ENCODE results near the gene COL2A1. TPM values are rescaled to one million over a fixed set of nuclear protein-coding genes. Genes with fewer than 3 reads are reported as not detected.

COL2A1 gene
- total RNA-seq, 1 experiment from 2014 or later = 1.4 TPM

DNA sequence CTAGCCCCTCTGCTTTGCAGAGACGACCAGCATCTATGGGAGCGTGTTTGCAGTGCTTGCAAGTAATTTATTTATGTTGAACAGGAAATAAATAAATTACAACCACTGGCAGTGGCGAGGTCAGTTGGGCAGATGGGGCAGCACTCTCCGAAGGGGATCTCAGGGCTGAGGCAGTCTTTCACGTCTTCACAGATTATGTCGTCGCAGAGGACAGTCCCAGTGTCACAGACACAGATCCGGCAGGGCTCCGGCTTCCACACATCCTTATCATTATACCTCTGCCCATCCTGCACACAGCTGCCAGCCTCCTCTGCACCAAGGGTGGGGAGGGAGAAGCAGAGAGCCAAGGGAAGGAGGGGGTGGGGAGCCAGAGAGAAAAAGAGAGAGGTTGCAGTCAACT is 4.5 kb downstream of the COL2A1 start:
- in situ Hi-C loops (cut with HindIII; ENCODE audit: low pct_unique_long_range_greater_than_20kb, low sequenced_read_pairs) = no loop called here
- peaks cover 30% of the 10 kb centered on the region for H3K27me3 ChIP-seq (ENCODE audit: control insufficient read depth, insufficient read depth, low read length)
- DNase-seq (ENCODE audit: low read depth, low spot score) = no peak
- CTCF ChIA-PET = no interaction called here
- BruUV-seq (replicated peaks) = no TSS peak
- no peaks in the 10 kb centered on the region for H3K36me3 ChIP-seq (ENCODE audit: control insufficient read depth, insufficient read depth, low read length)
- ATAC-seq = no peak
- H3K4me3 ChIP-seq (ENCODE audit: low read depth in 2 of 2, low read length in 2 of 2) = no peak overlapping the region
- TF ChIP-seq, protein P1, sequence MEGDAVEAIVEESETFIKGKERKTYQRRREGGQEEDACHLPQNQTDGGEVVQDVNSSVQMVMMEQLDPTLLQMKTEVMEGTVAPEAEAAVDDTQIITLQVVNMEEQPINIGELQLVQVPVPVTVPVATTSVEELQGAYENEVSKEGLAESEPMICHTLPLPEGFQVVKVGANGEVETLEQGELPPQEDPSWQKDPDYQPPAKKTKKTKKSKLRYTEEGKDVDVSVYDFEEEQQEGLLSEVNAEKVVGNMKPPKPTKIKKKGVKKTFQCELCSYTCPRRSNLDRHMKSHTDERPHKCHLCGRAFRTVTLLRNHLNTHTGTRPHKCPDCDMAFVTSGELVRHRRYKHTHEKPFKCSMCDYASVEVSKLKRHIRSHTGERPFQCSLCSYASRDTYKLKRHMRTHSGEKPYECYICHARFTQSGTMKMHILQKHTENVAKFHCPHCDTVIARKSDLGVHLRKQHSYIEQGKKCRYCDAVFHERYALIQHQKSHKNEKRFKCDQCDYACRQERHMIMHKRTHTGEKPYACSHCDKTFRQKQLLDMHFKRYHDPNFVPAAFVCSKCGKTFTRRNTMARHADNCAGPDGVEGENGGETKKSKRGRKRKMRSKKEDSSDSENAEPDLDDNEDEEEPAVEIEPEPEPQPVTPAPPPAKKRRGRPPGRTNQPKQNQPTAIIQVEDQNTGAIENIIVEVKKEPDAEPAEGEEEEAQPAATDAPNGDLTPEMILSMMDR (IDR thresholded peaks at IDR 0.05) = no peak
- TF ChIP-seq, protein P2, sequence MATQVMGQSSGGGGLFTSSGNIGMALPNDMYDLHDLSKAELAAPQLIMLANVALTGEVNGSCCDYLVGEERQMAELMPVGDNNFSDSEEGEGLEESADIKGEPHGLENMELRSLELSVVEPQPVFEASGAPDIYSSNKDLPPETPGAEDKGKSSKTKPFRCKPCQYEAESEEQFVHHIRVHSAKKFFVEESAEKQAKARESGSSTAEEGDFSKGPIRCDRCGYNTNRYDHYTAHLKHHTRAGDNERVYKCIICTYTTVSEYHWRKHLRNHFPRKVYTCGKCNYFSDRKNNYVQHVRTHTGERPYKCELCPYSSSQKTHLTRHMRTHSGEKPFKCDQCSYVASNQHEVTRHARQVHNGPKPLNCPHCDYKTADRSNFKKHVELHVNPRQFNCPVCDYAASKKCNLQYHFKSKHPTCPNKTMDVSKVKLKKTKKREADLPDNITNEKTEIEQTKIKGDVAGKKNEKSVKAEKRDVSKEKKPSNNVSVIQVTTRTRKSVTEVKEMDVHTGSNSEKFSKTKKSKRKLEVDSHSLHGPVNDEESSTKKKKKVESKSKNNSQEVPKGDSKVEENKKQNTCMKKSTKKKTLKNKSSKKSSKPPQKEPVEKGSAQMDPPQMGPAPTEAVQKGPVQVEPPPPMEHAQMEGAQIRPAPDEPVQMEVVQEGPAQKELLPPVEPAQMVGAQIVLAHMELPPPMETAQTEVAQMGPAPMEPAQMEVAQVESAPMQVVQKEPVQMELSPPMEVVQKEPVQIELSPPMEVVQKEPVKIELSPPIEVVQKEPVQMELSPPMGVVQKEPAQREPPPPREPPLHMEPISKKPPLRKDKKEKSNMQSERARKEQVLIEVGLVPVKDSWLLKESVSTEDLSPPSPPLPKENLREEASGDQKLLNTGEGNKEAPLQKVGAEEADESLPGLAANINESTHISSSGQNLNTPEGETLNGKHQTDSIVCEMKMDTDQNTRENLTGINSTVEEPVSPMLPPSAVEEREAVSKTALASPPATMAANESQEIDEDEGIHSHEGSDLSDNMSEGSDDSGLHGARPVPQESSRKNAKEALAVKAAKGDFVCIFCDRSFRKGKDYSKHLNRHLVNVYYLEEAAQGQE (IDR thresholded peaks at IDR 0.05; ENCODE audit: insufficient read depth in 1 of 2, low read depth in 2 of 2, low read length in 1 of 2) = no peak
- no peak for TF ChIP-seq SIN3A (IDR thresholded peaks at IDR 0.05; ENCODE audit: borderline replicate concordance, insufficient read depth, low read depth, low read length)
- TF ChIP-seq TCF7L2 (IDR thresholded peaks at IDR 0.05; ENCODE audit: low read depth, low read length) = no peak
- TF ChIP-seq POLR2AphosphoS5 (IDR thresholded peaks at IDR 0.05; ENCODE audit: low read depth, low read length) = no peak
- H3K9me3 ChIP-seq (ENCODE audit: control insufficient read depth, insufficient read depth, low read depth, low read length) = no peaks in the 10 kb centered on the region
- H3K27ac ChIP-seq (ENCODE audit: low read length) = no peak overlapping the region
- H3K4me1 ChIP-seq (ENCODE audit: control insufficient read depth, insufficient read depth, low read length) = peaks cover 22% of the 10 kb centered on the region
- intact Hi-C loops (cut with micrococcal nuclease; ENCODE audit: unreplicated experiment) = no loop called here
- POLR2A ChIA-PET = no interaction called here

DNA sequence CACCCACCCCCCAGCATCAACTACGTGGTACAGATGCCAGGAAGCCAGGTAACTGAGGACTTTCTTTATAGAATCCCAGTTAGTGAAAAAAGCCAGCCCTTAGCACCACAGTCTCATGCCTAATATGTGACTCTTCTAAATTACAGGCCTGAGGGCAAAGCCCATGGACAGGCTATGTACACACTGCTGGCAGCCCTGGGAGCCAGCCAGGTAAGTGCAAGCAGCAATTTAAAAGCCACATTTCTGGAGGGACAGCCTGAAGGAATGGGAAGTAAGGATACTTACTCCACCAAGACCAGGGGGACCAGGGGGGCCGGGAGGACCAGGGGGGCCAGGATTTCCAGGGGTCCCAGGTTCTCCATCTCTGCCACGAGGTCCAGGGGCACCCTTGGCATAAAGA is 7.0 kb downstream of the COL2A1 start:
- ChIA-PET POLR2A (no interaction called here), CTCF (no interaction called here)
- DNase-seq (ENCODE audit: low read depth, low spot score) (no peak), ATAC-seq (no peak)
- Histone ChIP-seq H3K27ac (ENCODE audit: low read length) (no peak overlapping the region), H3K9me3 (ENCODE audit: control insufficient read depth, insufficient read depth, low read depth, low read length) (no peaks in the 10 kb centered on the region), H3K4me1 (ENCODE audit: control insufficient read depth, insufficient read depth, low read length) (peaks cover 10% of the 10 kb centered on the region), H3K4me3 (ENCODE audit: low read depth in 2 of 2, low read length in 2 of 2) (no peak overlapping the region), H3K36me3 (ENCODE audit: control insufficient read depth, insufficient read depth, low read length) (no peaks in the 10 kb centered on the region), H3K27me3 (ENCODE audit: control insufficient read depth, insufficient read depth, low read length) (peaks cover 25% of the 10 kb centered on the region)
- in situ Hi-C loops (cut with HindIII; ENCODE audit: low pct_unique_long_range_greater_than_20kb, low sequenced_read_pairs) = no loop called here
- BruUV-seq (replicated peaks) = no TSS peak
- TF ChIP-seq SIN3A (IDR thresholded peaks at IDR 0.05; ENCODE audit: borderline replicate concordance, insufficient read depth, low read depth, low read length) = no peak
- TF ChIP-seq POLR2AphosphoS5 (IDR thresholded peaks at IDR 0.05; ENCODE audit: low read depth, low read length) = no peak
- no peak for TF ChIP-seq TCF7L2 (IDR thresholded peaks at IDR 0.05; ENCODE audit: low read depth, low read length)
- TF ChIP-seq, protein P2 (IDR thresholded peaks at IDR 0.05; ENCODE audit: insufficient read depth in 1 of 2, low read depth in 2 of 2, low read length in 1 of 2) = no peak
- TF ChIP-seq, protein P1 (IDR thresholded peaks at IDR 0.05) = no peak
- intact Hi-C loops (cut with micrococcal nuclease; ENCODE audit: unreplicated experiment) = no loop called here
